Immature natural killer cell (primary cell): ENCODE data around the gene DYNLL1. TPM values are rescaled to one million over a fixed set of nuclear protein-coding genes. Genes with fewer than 3 reads are reported as not detected.
"Not testable (repeated sequence)": the region's sequence is repeated elsewhere in the genome, so short reads cannot be mapped to it uniquely, and the experiment has no call there.

ENCODE experiments used
- DNase-seq, 3 donors: peaks; one replicate each; pipeline ENCODE4 v3.0.0; 2022; ENCODE audit warnings: mixed read lengths in 1 of 3
- H3K27ac Mint-ChIP-seq, 6 donors: one replicate each; pipeline ENCODE4 v1.8.0; 2020; ENCODE audit warnings: mixed read lengths in 6 of 6, mild to moderate bottlenecking in 5 of 6, inconsistent platforms in 4 of 6, moderate library complexity in 3 of 6
- H3K27me3 Mint-ChIP-seq, 3 donors: one replicate each; pipeline ENCODE4 v1.8.0; 2020 to 2021; ENCODE audit warnings: low read depth in 3 of 3, mild to moderate bottlenecking in 3 of 3, mixed read lengths in 3 of 3, moderate library complexity in 3 of 3, inconsistent platforms in 1 of 3
- H3K36me3 Mint-ChIP-seq, 3 donors: one replicate each; pipeline ENCODE4 v1.8.0; 2020; ENCODE audit warnings: mixed read lengths in 3 of 3, inconsistent platforms in 2 of 3, mild to moderate bottlenecking in 2 of 3
- H3K4me1 Mint-ChIP-seq, 2 donors: one replicate each; pipeline ENCODE4 v1.8.0; 2020; ENCODE audit warnings: inconsistent platforms in 2 of 2, mild to moderate bottlenecking in 2 of 2, mixed read lengths in 2 of 2, moderate library complexity in 1 of 2
- H3K4me3 Mint-ChIP-seq, 5 donors: one replicate each; pipeline ENCODE4 v1.8.0; 2020; ENCODE audit warnings: mild to moderate bottlenecking in 5 of 5, mixed read lengths in 5 of 5, inconsistent platforms in 3 of 5, moderate library complexity in 3 of 5
- H3K9me3 Mint-ChIP-seq, 6 donors: one replicate each; pipeline ENCODE4 v1.8.0; 2020; ENCODE audit warnings: mild to moderate bottlenecking in 6 of 6, mixed read lengths in 6 of 6, inconsistent platforms in 4 of 6, moderate library complexity in 3 of 6
- polyA plus RNA-seq, 3 donors: library from polyadenylated mRNA; unstranded; fragments of 300-500 nt; fragmentation: Illumina TruSeq; gene quantifications; one replicate each; pipeline ENCODE4 v1.2.3, GENCODE V29; 2021

Gene DYNLL1
- polyA plus RNA-seq: 100 to 1,000 TPM; 399 to 508 (median 457) TPM

GRCh38 chr12:120495731-120496412 is at the start of gene DYNLL1:
TSS of gene DYNLL1 (plus strand) at chr12:120496113. CDS start at chr12:120496422, 309 bp downstream.
- peaks cover 3 to 8% (median 6%) of the 10 kb centered on the region in 3 donors for H3K27me3 Mint-ChIP-seq
- peaks cover 36 to 52% of the 10 kb centered on the region in 2 donors for H3K4me1 Mint-ChIP-seq
- H3K36me3 Mint-ChIP-seq: peaks cover 0 to 7% (median 4%) of the 10 kb centered on the region in 3 donors
- H3K4me3 Mint-ChIP-seq: peak within 1 kb of the TSS; percentile 88 to 98 (median 94)
- peak; percentile 96 to 97 (median 97) for DNase-seq
- H3K9me3 Mint-ChIP-seq: no peaks in the 10 kb centered on the region
- peak within 1 kb of the TSS; percentile 87 to 94 (median 91) for H3K27ac Mint-ChIP-seq

GRCh38 chr12:120446844-120447178 is 49.1 kb upstream of the DYNLL1 start:
- Mint-ChIP-seq H3K4me1 (peaks cover 29 to 42% of the 10 kb centered on the region in 2 donors), H3K4me3 (peak overlapping the region; percentile 96 to 99 (median 98)), H3K27ac (peak overlapping the region; percentile 94 to 99 (median 98)), H3K27me3 (peaks cover 6 to 13% (median 6%) of the 10 kb centered on the region in 3 donors)
- not testable (repeated sequence) for DNase-seq, H3K36me3 Mint-ChIP-seq, H3K9me3 Mint-ChIP-seq

DNA sequence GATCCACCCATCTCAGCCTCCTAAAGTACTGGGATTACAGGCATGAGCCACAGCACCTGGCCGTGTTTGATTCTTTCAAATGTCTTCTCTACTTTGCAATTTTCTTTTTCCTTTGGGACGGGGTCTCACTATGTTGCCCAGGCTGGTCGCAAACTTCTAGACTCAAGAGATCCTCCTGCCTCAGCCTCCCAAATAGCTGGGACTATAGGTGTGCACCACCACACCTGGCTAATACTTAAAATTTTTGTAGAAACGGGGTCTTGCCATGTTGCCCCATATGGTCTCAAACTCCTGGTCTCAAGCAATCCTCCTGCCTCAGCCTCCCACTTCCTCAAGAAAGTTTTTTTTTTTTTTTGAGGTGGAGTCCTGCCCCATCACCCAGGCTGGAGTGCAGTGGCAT is 47.9 kb upstream of the DYNLL1 start:
- peaks cover 0 to 9% (median 4%) of the 10 kb centered on the region in 3 donors for H3K36me3 Mint-ChIP-seq
- peak overlapping the region; percentile 53 to 99 (median 96) for H3K4me3 Mint-ChIP-seq
- H3K27me3 Mint-ChIP-seq: peaks cover 6 to 13% (median 6%) of the 10 kb centered on the region in 3 donors
- no peaks in the 10 kb centered on the region for H3K9me3 Mint-ChIP-seq
- DNase-seq: no peak
- peak overlapping the region in 4 of 6 donors; percentile 97 to 99 (median 98) for H3K27ac Mint-ChIP-seq
- H3K4me1 Mint-ChIP-seq: peaks cover 29 to 42% of the 10 kb centered on the region in 2 donors

- not testable (repeated sequence) for H3K27ac Mint-ChIP-seq, DNase-seq, H3K36me3 Mint-ChIP-seq, H3K9me3 Mint-ChIP-seq, H3K27me3 Mint-ChIP-seq, H3K4me3 Mint-ChIP-seq
- H3K4me1 Mint-ChIP-seq: peaks cover 10 to 21% of the 10 kb centered on the region in 2 donors
These were observed 43.4 kb upstream of the DYNLL1 start for GRCh38 chr12:120452524-120452923.

- peaks cover 0 to 6% (median 5%) of the 10 kb centered on the region in 3 donors for H3K36me3 Mint-ChIP-seq
- H3K4me3 Mint-ChIP-seq: no peak overlapping the region
- H3K4me1 Mint-ChIP-seq: peaks cover 5 to 14% of the 10 kb centered on the region in 2 donors
These were observed 42.7 kb upstream of the DYNLL1 start for GRCh38 chr12:120453060-120453750.

GRCh38 chr12:120453977-120454376 is 41.9 kb upstream of the DYNLL1 start:
- H3K4me1 Mint-ChIP-seq: peaks cover 3 to 14% of the 10 kb centered on the region in 2 donors

More at GRCh38 chr12:120453060-120453750, 42.7 kb upstream of the DYNLL1 start:
- Mint-ChIP-seq H3K27me3 (peaks cover 2 to 5% (median 2%) of the 10 kb centered on the region in 3 donors), H3K27ac (peak overlapping the region in 3 of 6 donors; percentile 33 to 69 (median 68)), H3K9me3 (no peaks in the 10 kb centered on the region)
- DNase-seq: no peak

DNA sequence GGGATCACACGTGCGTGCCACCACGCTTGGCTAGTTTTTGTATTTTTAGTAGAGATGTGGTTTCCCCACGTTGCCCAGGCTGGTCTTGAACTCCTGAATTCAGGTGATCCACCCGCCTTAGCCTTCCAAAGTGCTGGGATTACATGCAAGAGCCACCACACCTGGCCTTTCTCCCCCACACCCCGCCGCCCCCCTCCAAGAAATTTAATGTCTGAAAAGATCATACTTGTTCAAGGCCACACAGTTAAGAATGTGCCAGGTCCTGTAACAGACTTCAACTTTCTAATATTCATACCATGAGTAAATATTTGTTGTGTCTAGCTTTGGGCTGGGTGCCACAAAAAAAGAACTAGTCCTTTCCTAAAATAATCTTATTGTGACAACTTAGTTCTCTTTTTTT is 40.6 kb upstream of the DYNLL1 start:
- no peaks in the 10 kb centered on the region for H3K9me3 Mint-ChIP-seq
- H3K27ac Mint-ChIP-seq: no peak overlapping the region
- H3K4me3 Mint-ChIP-seq: no peak overlapping the region
- peaks cover 0 to 14% of the 10 kb centered on the region in 2 donors for H3K4me1 Mint-ChIP-seq
- no peak for DNase-seq
- H3K27me3 Mint-ChIP-seq: peaks cover 2 to 7% (median 2%) of the 10 kb centered on the region in 3 donors
- H3K36me3 Mint-ChIP-seq: peaks cover 4 to 16% (median 10%) of the 10 kb centered on the region in 3 donors

More at GRCh38 chr12:120453977-120454376, 41.9 kb upstream of the DYNLL1 start:
- DNase-seq: peak in 2 of 3 donors; percentile 35 to 47
- Mint-ChIP-seq H3K36me3 (peaks cover 0 to 7% (median 5%) of the 10 kb centered on the region in 3 donors), H3K27ac (peak overlapping the region in 4 of 6 donors; percentile 7 to 69 (median 64)), H3K27me3 (peaks cover 2 to 7% (median 2%) of the 10 kb centered on the region in 3 donors), H3K4me3 (no peak overlapping the region), H3K9me3 (no peaks in the 10 kb centered on the region)

DNA sequence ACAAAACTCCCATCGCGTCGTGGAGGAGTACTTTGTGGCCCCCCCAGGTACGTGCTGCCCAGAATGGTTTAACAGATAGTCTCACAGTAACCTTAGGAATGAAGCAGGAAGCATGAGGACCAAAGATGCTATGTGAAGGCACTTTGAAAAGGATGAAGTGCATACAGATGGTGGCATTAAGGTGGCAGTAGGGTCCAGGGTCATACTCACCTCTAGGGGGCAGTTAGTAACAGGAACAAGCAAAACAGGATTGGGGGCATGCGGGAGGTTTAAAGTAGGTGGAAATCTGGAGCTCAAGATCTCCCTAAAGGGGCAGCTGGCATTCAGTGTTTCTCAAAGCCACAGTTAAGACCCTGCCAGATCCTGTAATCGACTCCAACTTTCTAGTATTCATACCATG is 38.8 kb upstream of the DYNLL1 start:
- peak in 1 of 3 donors; percentile 30 for DNase-seq
- H3K4me1 Mint-ChIP-seq: peaks cover 0 to 14% of the 10 kb centered on the region in 2 donors
- H3K27me3 Mint-ChIP-seq: peaks cover 2 to 7% (median 2%) of the 10 kb centered on the region in 3 donors
- H3K27ac Mint-ChIP-seq: peak overlapping the region in 5 of 6 donors; percentile 36 to 60 (median 57)
- peaks cover 12 to 24% (median 14%) of the 10 kb centered on the region in 3 donors for H3K36me3 Mint-ChIP-seq
- H3K4me3 Mint-ChIP-seq: no peak overlapping the region
- H3K9me3 Mint-ChIP-seq: no peaks in the 10 kb centered on the region

GRCh38 chr12:120460157-120460556 is 35.8 kb upstream of the DYNLL1 start:
- Mint-ChIP-seq H3K4me1 (peaks cover 3 to 17% of the 10 kb centered on the region in 2 donors), H3K27ac (peak overlapping the region in 1 of 6 donors; percentile 6), H3K36me3 (peaks cover 13 to 51% (median 17%) of the 10 kb centered on the region in 3 donors)

DNA sequence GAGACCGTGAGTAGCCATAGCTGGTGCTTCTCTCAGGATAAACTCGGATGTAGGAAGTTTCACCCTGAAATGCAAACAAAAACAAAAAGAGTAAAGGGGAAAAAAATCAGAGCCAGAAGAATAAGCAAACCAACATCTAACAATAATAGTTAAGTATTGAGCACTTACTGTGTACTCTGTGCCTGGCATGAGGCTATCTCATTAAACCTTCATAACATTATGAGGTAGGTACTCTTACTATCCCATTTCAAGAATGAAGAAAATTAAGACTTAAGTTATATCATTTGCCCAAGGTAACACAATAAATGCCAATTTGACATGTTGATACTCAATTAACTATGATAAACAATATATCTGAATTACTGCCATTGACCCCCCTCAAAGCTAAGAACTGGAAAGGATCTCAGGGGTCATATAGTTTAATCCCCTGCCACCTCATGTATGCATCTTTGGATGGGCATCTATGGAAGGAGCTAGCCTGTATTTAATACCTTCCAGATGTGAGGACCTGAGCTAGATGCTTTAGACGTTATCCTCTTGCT is 33.7 kb upstream of the DYNLL1 start:
- H3K27ac Mint-ChIP-seq: peak overlapping the region in 1 of 6 donors; percentile 73
- H3K4me3 Mint-ChIP-seq: no peak overlapping the region
- H3K4me1 Mint-ChIP-seq: peaks cover 22 to 30% of the 10 kb centered on the region in 2 donors
- peaks cover 12 to 53% (median 16%) of the 10 kb centered on the region in 3 donors for H3K36me3 Mint-ChIP-seq
- H3K9me3 Mint-ChIP-seq: no peaks in the 10 kb centered on the region
- no peak for DNase-seq
- H3K27me3 Mint-ChIP-seq: peaks cover 0 to 3% (median 0%) of the 10 kb centered on the region in 3 donors

More at GRCh38 chr12:120460157-120460556, 35.8 kb upstream of the DYNLL1 start:
- no peak for DNase-seq
- H3K9me3 Mint-ChIP-seq: no peaks in the 10 kb centered on the region
- no peak overlapping the region for H3K4me3 Mint-ChIP-seq
- H3K27me3 Mint-ChIP-seq: peaks cover 2 to 7% (median 2%) of the 10 kb centered on the region in 3 donors

DNA sequence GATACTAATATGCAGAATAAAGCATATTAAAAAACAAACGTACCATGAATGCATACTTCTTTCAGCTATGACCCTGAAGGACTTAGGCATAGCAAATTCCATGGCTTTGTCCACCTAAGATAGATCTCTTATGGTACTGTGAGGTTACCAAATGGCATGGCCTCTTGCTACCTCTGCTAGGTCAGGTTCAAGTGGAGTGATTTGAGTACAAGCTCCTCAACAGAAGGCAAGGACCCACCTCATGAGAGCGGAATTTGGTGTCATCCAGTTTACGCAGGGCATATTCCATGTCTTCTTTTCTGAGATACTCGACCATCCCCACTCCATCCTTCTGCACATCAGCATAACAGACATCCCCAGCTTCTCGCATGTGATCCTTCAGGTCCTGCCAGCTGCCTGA is 32.2 kb upstream of the DYNLL1 start:
- H3K36me3 Mint-ChIP-seq: peaks cover 16 to 54% (median 16%) of the 10 kb centered on the region in 3 donors
- H3K27ac Mint-ChIP-seq: peak overlapping the region in 2 of 6 donors; percentile 57 to 79
- H3K9me3 Mint-ChIP-seq: no peaks in the 10 kb centered on the region
- no peak overlapping the region for H3K4me3 Mint-ChIP-seq
- H3K27me3 Mint-ChIP-seq: peaks cover 2 to 5% (median 4%) of the 10 kb centered on the region in 3 donors
- DNase-seq: no peak
- H3K4me1 Mint-ChIP-seq: peaks cover 35 to 44% of the 10 kb centered on the region in 2 donors

DNA sequence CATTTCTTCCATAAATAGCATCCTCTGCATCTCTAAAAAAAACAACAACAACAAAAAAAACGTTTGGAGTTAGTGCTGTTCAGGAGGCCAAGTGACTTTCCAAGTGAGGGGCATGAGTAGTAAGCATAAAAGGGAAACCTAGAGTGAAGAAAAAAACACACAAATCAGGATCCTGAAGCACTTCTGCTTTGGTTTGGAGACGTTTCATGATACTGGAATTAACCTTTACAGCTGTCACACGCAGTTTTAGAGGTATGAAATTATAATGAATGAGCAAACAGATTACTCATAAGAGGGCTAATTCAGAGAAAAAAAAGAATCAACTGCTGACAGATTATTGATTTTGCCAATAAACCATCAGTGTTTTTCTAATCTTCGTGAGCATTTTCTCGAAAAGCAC is 30.2 kb upstream of the DYNLL1 start:
- peak overlapping the region; percentile 37 to 88 (median 68) for H3K27ac Mint-ChIP-seq
- H3K4me3 Mint-ChIP-seq: peak overlapping the region in 1 of 5 donors; percentile 17
- peaks cover 5 to 13% (median 12%) of the 10 kb centered on the region in 3 donors for H3K27me3 Mint-ChIP-seq
- no peak for DNase-seq
- peaks cover 14 to 45% (median 15%) of the 10 kb centered on the region in 3 donors for H3K36me3 Mint-ChIP-seq
- no peaks in the 10 kb centered on the region for H3K9me3 Mint-ChIP-seq
- H3K4me1 Mint-ChIP-seq: peaks cover 45 to 52% of the 10 kb centered on the region in 2 donors

GRCh38 chr12:120466560-120467315 is 29.2 kb upstream of the DYNLL1 start:
- peak; percentile 35 to 41 (median 41) for DNase-seq
- Mint-ChIP-seq H3K27ac (peak overlapping the region; percentile 53 to 88 (median 66)), H3K27me3 (peaks cover 5 to 13% (median 12%) of the 10 kb centered on the region in 3 donors), H3K9me3 (no peaks in the 10 kb centered on the region), H3K4me3 (peak overlapping the region in 4 of 5 donors; percentile 32 to 98 (median 44)), H3K4me1 (peaks cover 53 to 60% of the 10 kb centered on the region in 2 donors), H3K36me3 (peaks cover 10 to 42% (median 10%) of the 10 kb centered on the region in 3 donors)
